GM20000 (cell line): Measurements from ENCODE around the gene FGA.

Experiments
- DNase-seq: peaks from one replicate; pipeline ENCODE4 v3.0.0; 2012; ENCODE audit warnings: low spot score
- CTCF ChIP-seq: IDR thresholded peaks from 2 replicates; pipeline ENCODE4 v1.5.1; 2012; ENCODE audit warnings: mild to moderate bottlenecking, control low read depth; ENCODE audit errors: extremely low read depth, missing control alignments

The FGA gene

GRCh38 chr4:154615211-154615610, 24.7 kb upstream of the FGA start:
- TF ChIP-seq CTCF: no peak
- no peak for DNase-seq

DNA sequence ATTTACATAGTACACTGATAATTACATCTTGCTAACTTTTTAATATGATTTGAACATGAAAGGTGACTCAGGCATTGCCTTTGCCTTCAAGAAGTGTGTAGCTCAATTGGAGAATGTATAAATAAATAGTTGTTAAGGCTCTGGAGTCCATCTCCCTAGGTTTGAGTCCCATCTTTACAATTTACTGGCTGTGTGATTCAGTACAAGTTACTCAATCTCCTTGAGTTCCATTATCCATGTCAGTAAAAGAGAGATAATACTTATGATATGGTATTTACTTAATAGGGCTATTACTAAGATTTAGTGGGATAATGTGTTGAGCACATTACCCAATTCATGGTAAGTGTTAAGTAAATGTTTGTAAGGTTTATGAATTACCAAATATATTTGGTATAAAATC, 23.8 kb upstream of the FGA start:
- no peak for DNase-seq
- TF ChIP-seq CTCF: no peak

- no peak for DNase-seq
- no peak for TF ChIP-seq CTCF
Measured at GRCh38 chr4:154612472-154613414, 22.2 kb upstream of the FGA start, which contains the start of gene FGG. TSS of gene FGG (minus strand) at chr4:154612656. CDS start at chr4:154612609, 47 bp downstream.

DNA sequence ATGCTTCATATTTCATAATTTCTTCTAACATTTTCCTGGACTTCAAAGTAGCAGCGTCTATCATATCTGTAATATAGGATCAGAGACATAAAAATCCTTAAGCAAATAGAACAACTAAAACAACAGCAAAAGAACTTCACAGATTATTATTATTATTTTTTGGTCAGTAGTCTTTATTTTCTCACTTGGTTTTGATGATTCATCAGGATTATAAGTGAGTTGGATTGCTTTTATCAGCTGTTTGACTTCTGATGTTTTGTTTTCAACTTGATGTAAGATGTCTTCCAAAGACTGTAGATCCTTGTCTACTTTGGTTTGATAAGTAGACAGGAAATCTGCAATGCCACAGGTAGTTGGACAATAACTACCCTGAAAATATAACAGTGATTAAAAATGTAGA, 21.3 kb upstream of the FGA start:
- TF ChIP-seq CTCF: no peak
- no peak for DNase-seq

DNA sequence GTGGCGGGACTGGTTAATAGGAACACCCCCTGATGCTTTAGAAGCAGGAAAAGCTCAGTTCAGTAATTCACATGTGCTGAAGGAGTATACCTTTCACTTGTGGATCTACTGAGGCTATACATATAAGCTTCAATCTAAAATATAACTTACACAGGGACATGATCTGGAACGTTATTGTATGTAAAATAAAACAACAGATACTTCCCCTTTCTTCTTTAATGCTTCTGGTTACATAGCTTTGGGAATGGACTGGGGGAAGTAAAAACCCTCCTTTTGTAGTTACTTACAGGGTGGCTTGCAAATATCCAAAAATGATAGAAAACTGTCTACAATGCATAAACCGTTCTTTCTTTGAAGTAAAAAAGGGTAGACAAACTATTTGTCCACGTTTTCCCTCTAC, 20.0 kb upstream of the FGA start:
- TF ChIP-seq CTCF: no peak
- DNase-seq: no peak

DNA sequence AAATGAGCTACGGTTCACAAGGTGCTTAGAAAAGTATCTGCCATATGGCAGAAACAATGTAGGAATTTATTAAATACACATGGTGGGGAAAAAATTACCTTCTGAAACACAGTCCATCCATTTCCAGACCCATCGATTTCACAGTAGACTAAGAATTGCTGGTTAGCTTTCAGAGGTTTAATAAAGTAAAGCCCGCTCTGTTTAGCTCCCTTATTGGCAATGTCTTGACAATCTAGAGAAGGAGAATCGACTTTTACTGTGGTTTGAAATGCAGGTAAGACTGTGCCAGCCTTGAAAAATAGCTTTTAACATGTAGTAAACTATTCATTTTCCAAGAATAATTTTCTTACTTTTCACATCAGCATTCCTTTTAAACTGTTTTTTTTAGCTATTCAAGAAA, 19.0 kb upstream of the FGA start:
- no peak for TF ChIP-seq CTCF
- DNase-seq: no peak

DNA sequence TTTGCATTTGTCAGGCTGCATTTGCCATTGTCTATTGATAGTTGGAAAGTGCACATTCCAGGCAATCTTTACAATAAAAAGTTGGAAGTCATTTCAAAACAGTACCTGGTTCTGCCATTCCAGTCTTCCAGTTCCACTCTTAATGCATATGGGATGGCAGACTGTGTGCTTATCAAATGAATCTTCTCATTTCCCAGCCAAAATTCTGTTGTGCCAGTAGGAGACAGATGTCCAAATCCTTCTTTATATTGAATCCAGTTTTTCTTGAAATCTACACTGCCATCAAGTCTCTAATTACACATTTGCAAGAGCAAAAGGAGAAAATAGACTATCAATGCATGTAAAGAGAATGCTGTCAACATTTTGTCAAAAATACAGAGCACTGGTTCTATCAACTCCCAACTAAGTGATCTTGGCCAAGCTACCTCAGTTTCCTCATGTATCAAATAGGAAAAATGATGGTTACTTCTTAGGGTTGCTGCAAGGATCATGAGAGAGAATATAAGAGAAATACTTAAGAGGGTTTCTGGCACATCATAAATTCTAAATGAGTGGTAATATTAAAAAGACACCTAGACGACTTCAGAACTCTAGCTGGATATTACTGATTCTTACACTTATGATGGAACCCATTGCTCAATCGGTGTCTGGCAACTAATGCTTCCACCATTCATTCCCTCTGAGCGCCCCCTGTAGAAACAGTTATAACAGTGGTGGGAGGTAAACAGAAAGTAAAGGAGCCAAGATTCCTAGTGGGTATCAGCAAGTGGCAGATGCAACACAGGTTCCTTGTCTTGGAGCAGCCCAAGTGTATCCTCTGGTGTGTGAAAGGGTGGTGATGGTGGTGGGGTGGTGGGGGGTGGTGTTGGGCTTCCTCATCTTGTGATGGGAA, 18.1 kb upstream of the FGA start:
- TF ChIP-seq CTCF: no peak
- no peak for DNase-seq
